Airway epithelial cell (primary cell): Measurements from ENCODE around the gene SPHK1. TPM values are rescaled to one million over a fixed set of nuclear protein-coding genes. Genes with fewer than 3 reads are reported as not detected.

Experiments
- total RNA-seq: library from RNA; depleted of rRNA; stranded (reverse); fragments of >200 nt; gene quantifications from 2 replicates; pipeline ENCODE4 v1.2.3, GENCODE V29; 2015

The SPHK1 gene, protein sequence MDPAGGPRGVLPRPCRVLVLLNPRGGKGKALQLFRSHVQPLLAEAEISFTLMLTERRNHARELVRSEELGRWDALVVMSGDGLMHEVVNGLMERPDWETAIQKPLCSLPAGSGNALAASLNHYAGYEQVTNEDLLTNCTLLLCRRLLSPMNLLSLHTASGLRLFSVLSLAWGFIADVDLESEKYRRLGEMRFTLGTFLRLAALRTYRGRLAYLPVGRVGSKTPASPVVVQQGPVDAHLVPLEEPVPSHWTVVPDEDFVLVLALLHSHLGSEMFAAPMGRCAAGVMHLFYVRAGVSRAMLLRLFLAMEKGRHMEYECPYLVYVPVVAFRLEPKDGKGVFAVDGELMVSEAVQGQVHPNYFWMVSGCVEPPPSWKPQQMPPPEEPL
- total RNA-seq, result 95.6 and 114 TPM in 2 replicates

GRCh38 chr17:76384222-76384986 lies at the start of gene SPHK1:
TSS of gene SPHK1 (plus strand) at chr17:76384609. CDS start at chr17:76385645, 1,036 bp downstream.

GRCh38 chr17:76353599-76354316 lies 30.7 kb upstream of the SPHK1 start, which contains the start of gene PRPSAP1:
TSS of gene PRPSAP1 (minus strand) at chr17:76353916. CDS start at chr17:76353703, 213 bp downstream.

Other genes starting within 250 kb of the SPHK1 start
- gene FOXJ1, start 243.4 kb upstream of the SPHK1 start, total RNA-seq, result not detected in 2 replicates
- gene RNF157, start 144.1 kb upstream of the SPHK1 start, total RNA-seq, result 0.07 and 1.4 TPM in 2 replicates
- gene UBALD2, start 119.3 kb upstream of the SPHK1 start, total RNA-seq, result 11.7 and 13.0 TPM in 2 replicates
- 0.78 and 1.3 TPM in 2 replicates for gene QRICH2, start 76.3 kb upstream of the SPHK1 start, total RNA-seq
- 34.9 and 45.1 TPM in 2 replicates for gene PRPSAP1, start 30.7 kb upstream of the SPHK1 start, total RNA-seq
- 14.8 and 19.9 TPM in 2 replicates for gene UBE2O, start 68.5 kb downstream of the SPHK1 start, total RNA-seq
- not detected in 2 replicates for gene AANAT, start 83.0 kb downstream of the SPHK1 start, total RNA-seq
- gene RHBDF2, start 116.8 kb downstream of the SPHK1 start, total RNA-seq, result 31.3 and 39.7 TPM in 2 replicates
- gene CYGB, start 153.1 kb downstream of the SPHK1 start, total RNA-seq, result 9.9 and 11.1 TPM in 2 replicates
- 0.35 and 1.6 TPM in 2 replicates for gene PRCD, start 155.4 kb downstream of the SPHK1 start, total RNA-seq
- gene ST6GALNAC2, start 201.3 kb downstream of the SPHK1 start, total RNA-seq, result 62.2 and 86.3 TPM in 2 replicates